ACC112 (cell line): ENCODE data around the gene INSL6.
"Not testable (repeated sequence)": the region's sequence is repeated elsewhere in the genome, so short reads cannot be mapped to it uniquely, and the experiment has no call there.

Source experiments
- H2AFZ ChIP-seq: fragments of 200-600 bp; sonication (generic); one replicate; pipeline ENCODE4 v1.6.0; 2017; ENCODE audit warnings: antibody characterized with exemption, low read length; ENCODE audit not compliant: unreplicated experiment
- H3K27ac ChIP-seq: fragments of 200-600 bp; sonication (generic); 2 replicates; pipeline ENCODE4 v1.5.1; 2014; ENCODE audit warnings: low read depth, mild to moderate bottlenecking, antibody characterized with exemption, low read length, moderate library complexity
- H3K27me3 ChIP-seq: fragments of 200-600 bp; sonication (generic); 2 replicates; pipeline ENCODE4 v1.6.1; 2014; ENCODE audit warnings: mild to moderate bottlenecking, antibody characterized with exemption, low read length, moderate library complexity, mixed read lengths; ENCODE audit not compliant: insufficient read depth
- H3K36me3 ChIP-seq: fragments of 200-600 bp; sonication (generic); 2 replicates; pipeline ENCODE4 v1.6.1; 2016; ENCODE audit warnings: mild to moderate bottlenecking, antibody characterized with exemption, low read length, moderate library complexity, mixed read lengths; ENCODE audit not compliant: insufficient read depth
- H3K4me1 ChIP-seq: fragments of 200-600 bp; sonication (generic); one replicate; pipeline ENCODE4 v1.6.1; 2016; ENCODE audit warnings: low read length, mixed read lengths; ENCODE audit not compliant: insufficient read depth, unreplicated experiment, control insufficient read depth
- H3K4me3 ChIP-seq: fragments of 200-600 bp; sonication (generic); 2 replicates; pipeline ENCODE4 v1.5.1; 2014; ENCODE audit warnings: mild to moderate bottlenecking, low read depth, low read length
- H3K79me2 ChIP-seq: fragments of 200-600 bp; sonication (generic); one replicate; pipeline ENCODE4 v1.6.0; 2016; ENCODE audit warnings: low read length; ENCODE audit not compliant: control insufficient read depth, unreplicated experiment, insufficient read depth

INSL6 gene

DNA sequence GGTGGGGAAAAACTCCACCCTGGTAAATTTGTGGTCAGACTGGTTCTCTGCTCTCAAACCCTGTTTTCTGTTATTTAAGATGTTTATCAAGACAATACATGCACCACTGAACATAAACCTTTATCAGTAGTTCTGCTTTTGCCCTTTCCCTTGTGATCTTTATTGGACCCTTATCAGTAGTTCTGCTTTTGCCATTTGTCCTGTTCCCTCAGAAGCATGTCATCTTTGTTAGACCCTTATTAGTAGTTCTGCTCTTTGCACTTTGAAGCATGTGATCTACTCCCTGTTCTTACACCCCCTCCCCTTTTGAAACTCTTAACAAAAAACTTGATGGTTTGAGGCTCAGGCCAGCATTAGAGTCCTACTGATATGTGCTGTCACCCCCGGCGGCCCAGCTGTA lies 4.8 kb downstream of the INSL6 start:
- not testable (repeated sequence) for H3K4me3 ChIP-seq, H2AFZ ChIP-seq, H3K27ac ChIP-seq, H3K27me3 ChIP-seq, H3K79me2 ChIP-seq, H3K4me1 ChIP-seq, H3K36me3 ChIP-seq

- Histone ChIP-seq H2AFZ (no peak overlapping the region), H3K36me3 (no peaks in the 10 kb centered on the region), H3K79me2 (no peaks in the 10 kb centered on the region), H3K4me3 (no peak overlapping the region), H3K27ac (no peak overlapping the region), H3K27me3 (peaks cover 16% of the 10 kb centered on the region; the same call in 1 of the 2 replicates), H3K4me1 (no peaks in the 10 kb centered on the region)
Observed at GRCh38 chr9:5178126-5178805, 7.2 kb downstream of the INSL6 start.

- no peaks in the 10 kb centered on the region for H3K79me2 ChIP-seq
- no peaks in the 10 kb centered on the region for H3K27me3 ChIP-seq
- H2AFZ ChIP-seq: no peak overlapping the region
- 0 out of 2 replicates have a peak, but pooled peaks cover 3% of the 10 kb centered on the region for H3K36me3 ChIP-seq
- no peak overlapping the region for H3K27ac ChIP-seq
- no peaks in the 10 kb centered on the region for H3K4me1 ChIP-seq
- no peak overlapping the region for H3K4me3 ChIP-seq
Observed at GRCh38 chr9:5146241-5146640, 39.2 kb downstream of the INSL6 start.

DNA sequence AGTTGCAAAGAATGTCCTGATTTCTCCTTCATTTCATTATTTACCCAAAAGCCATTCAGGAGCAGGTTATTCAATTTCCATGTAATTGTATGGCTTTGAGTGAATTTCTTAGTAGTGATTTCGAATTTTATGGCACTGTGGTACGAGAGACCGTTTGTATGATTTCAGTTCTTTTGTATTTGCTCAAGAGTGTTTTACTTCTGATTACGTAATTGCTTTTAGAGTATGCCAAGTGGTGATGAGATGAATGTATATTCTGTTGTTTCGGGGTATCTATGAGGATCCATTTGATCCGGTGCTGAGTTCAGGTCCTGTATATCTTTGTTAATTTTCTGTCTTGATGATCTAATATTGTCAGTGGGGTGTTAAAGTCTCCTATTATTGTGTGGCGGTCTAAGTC lies 41.2 kb downstream of the INSL6 start:
- Histone ChIP-seq H3K36me3 (0 out of 2 replicates have a peak, but pooled peaks cover 3% of the 10 kb centered on the region), H3K4me3 (no peak overlapping the region)

DNA sequence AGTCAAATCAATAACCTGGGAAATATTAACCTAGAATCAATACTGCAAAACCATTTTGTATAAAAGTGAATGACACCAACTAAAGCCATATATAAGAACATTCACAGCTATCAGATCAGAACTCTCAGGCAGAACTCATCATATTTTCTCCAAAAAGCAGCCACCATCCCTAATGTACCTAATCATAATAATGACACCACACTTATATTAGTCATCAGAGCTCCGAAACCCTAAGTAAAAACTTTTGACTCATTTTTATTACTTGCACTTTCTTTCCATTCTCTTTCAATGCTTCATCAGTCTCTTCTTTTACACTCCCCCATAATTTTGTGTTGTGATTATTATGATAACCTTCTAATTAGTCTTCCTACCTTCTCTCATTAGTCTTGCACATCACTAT lies 45.3 kb downstream of the INSL6 start:
- Histone ChIP-seq H2AFZ (no peak overlapping the region), H3K27ac (no peak overlapping the region), H3K36me3 (0 out of 2 replicates have a peak, but pooled peaks cover 3% of the 10 kb centered on the region), H3K4me1 (no peaks in the 10 kb centered on the region), H3K79me2 (no peaks in the 10 kb centered on the region), H3K27me3 (no peaks in the 10 kb centered on the region), H3K4me3 (no peak overlapping the region)

More for the DNA sequence above, 41.2 kb downstream of the INSL6 start:
- Histone ChIP-seq H2AFZ (no peak overlapping the region), H3K4me1 (no peaks in the 10 kb centered on the region), H3K27me3 (no peaks in the 10 kb centered on the region), H3K27ac (no peak overlapping the region), H3K79me2 (no peaks in the 10 kb centered on the region)

DNA sequence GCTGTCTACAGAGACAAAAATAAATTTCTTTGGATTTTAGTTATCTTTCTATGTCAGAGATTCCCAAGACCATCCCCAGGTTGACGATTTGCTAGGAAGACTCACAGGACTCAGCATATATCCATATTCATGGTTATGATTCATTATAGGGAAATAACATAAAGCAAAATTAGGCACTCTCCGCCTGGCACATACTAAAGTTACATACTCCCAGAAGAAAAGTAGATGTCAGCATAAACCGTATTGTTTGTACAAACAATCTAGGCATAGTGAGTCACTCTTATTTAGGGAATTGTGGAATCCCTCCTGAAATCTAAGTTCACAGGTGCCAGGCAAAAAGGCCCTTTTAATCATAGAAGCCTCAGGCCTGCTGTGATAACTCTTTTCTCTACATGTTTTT lies 62.9 kb downstream of the INSL6 start:
- H3K36me3 ChIP-seq: peaks cover 29% of the 10 kb centered on the region
- no peak overlapping the region for H3K4me3 ChIP-seq

GRCh38 chr9:5122116-5122515 lies 63.3 kb downstream of the INSL6 start:
- no peak overlapping the region for H2AFZ ChIP-seq
- no peaks in the 10 kb centered on the region for H3K27me3 ChIP-seq
- no peaks in the 10 kb centered on the region for H3K79me2 ChIP-seq
- H3K4me1 ChIP-seq: no peaks in the 10 kb centered on the region
- peaks cover 29% of the 10 kb centered on the region for H3K36me3 ChIP-seq
- no peak overlapping the region for H3K27ac ChIP-seq
- no peak overlapping the region for H3K4me3 ChIP-seq

More for the DNA sequence above, 62.9 kb downstream of the INSL6 start:
- H3K27ac ChIP-seq: no peak overlapping the region
- H3K4me1 ChIP-seq: no peaks in the 10 kb centered on the region
- no peak overlapping the region for H2AFZ ChIP-seq
- H3K79me2 ChIP-seq: no peaks in the 10 kb centered on the region
- no peaks in the 10 kb centered on the region for H3K27me3 ChIP-seq

DNA sequence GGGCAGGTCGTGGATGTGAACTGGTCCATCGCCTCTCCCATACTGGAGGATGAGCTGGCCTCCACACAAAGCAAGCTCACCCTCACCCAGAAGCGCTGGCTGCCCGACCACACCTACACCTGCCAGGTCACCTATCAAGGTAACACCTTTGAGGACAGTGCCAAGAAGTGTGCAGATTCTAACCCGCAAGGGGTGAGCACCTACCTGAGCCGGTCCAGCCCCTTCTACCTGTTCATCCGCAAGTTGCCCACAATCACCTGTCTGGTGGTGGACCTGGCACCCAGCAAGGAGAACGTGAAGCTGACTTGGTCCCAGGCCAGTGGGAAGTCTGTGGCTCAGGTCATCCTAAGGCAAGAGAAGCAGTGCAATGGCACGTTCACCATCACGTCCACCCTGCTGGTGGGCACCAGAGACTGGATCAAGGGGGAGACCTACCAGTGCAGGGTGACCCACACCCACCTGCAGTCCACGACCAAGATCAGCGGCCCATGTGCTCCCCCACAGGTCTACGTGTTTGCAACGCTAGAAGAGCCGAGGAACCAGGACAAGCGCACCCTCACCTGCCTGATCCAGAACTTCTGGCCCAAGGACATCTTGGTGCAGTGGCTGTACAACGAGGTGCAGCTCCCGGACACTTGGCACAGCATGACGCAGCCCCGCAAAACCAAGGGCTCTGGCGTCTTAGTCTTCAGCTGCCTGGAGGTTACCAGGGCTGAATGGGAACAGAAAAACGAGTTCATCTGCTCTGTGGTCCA lies 71.3 kb downstream of the INSL6 start:
- Histone ChIP-seq H3K36me3 (peaks cover 7% of the 10 kb centered on the region), H3K27ac (no peak overlapping the region), H3K4me1 (no peaks in the 10 kb centered on the region), H2AFZ (no peak overlapping the region), H3K79me2 (no peaks in the 10 kb centered on the region), H3K27me3 (no peaks in the 10 kb centered on the region), H3K4me3 (no peak overlapping the region)
